ENCODE data around the gene DIRAS1.

GRCh38 chr19:2676823-2677222, 44.3 kb downstream of the DIRAS1 start:
- TF ChIP-seq JUN (IDR thresholded peaks at IDR 0.05; ENCODE audit: low read depth, low read length) (no peak), CEBPB (IDR thresholded peaks at IDR 0.05; ENCODE audit: low read depth, low read length) (no peak), POLR2A (IDR thresholded peaks at IDR 0.05; ENCODE audit: control extremely low read depth in 1 of 2, low read depth in 2 of 2, low read length in 2 of 2) (no peak)
- TF ChIP-seq, protein P1, sequence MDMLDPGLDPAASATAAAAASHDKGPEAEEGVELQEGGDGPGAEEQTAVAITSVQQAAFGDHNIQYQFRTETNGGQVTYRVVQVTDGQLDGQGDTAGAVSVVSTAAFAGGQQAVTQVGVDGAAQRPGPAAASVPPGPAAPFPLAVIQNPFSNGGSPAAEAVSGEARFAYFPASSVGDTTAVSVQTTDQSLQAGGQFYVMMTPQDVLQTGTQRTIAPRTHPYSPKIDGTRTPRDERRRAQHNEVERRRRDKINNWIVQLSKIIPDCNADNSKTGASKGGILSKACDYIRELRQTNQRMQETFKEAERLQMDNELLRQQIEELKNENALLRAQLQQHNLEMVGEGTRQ (IDR thresholded peaks at IDR 0.05; ENCODE audit: low read length) = no peak
- TF ChIP-seq, protein P2, sequence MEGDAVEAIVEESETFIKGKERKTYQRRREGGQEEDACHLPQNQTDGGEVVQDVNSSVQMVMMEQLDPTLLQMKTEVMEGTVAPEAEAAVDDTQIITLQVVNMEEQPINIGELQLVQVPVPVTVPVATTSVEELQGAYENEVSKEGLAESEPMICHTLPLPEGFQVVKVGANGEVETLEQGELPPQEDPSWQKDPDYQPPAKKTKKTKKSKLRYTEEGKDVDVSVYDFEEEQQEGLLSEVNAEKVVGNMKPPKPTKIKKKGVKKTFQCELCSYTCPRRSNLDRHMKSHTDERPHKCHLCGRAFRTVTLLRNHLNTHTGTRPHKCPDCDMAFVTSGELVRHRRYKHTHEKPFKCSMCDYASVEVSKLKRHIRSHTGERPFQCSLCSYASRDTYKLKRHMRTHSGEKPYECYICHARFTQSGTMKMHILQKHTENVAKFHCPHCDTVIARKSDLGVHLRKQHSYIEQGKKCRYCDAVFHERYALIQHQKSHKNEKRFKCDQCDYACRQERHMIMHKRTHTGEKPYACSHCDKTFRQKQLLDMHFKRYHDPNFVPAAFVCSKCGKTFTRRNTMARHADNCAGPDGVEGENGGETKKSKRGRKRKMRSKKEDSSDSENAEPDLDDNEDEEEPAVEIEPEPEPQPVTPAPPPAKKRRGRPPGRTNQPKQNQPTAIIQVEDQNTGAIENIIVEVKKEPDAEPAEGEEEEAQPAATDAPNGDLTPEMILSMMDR (IDR thresholded peaks at IDR 0.05; ENCODE audit: control extremely low read depth in 1 of 3, insufficient read depth in 1 of 3, low read depth in 1 of 3, low read length in 3 of 3) = no peak

All from H1 (cell line).